H9 (cell line): Measurements from ENCODE around the gene ABCA6. TPM values are rescaled to one million over a fixed set of nuclear protein-coding genes. Genes with fewer than 3 reads are reported as not detected.

Source experiments
- DNase-seq: peaks from one replicate; pipeline ENCODE4 v3.0.0-alpha.2; 2017
- H2AFZ ChIP-seq: one replicate; pipeline ENCODE4 v1.6.1; 2013; ENCODE audit warnings: mild to moderate bottlenecking, low read length, control low read depth, moderate library complexity
- H2AK5ac ChIP-seq: 2 replicates; pipeline ENCODE4 v1.6.1; 2013; ENCODE audit warnings: low read length, control low read depth, mixed read lengths; ENCODE audit not compliant: insufficient read length
- H2BK120ac ChIP-seq: one replicate; pipeline ENCODE4 v1.6.1; 2013; ENCODE audit warnings: low read depth, mild to moderate bottlenecking, low read length, control low read depth, inconsistent platforms; ENCODE audit not compliant: poor library complexity, severe bottlenecking
- H2BK12ac ChIP-seq: 2 replicates; pipeline ENCODE4 v1.6.1; 2013; ENCODE audit warnings: low read length, control low read depth, mixed read lengths, low read depth; ENCODE audit not compliant: insufficient read length
- H2BK15ac ChIP-seq: 2 replicates; pipeline ENCODE4 v1.6.1; 2013; ENCODE audit warnings: low read depth, low read length, control low read depth
- H2BK20ac ChIP-seq: one replicate; pipeline ENCODE4 v1.6.1; 2013; ENCODE audit warnings: low read depth, mild to moderate bottlenecking, low read length, control low read depth, inconsistent platforms; ENCODE audit not compliant: poor library complexity, severe bottlenecking
- H2BK5ac ChIP-seq: 2 replicates; pipeline ENCODE4 v1.6.1; 2013; ENCODE audit warnings: low read length, control low read depth, mixed read lengths; ENCODE audit not compliant: insufficient read length
- H3K14ac ChIP-seq: 2 replicates; pipeline ENCODE4 v1.6.1; 2013; ENCODE audit warnings: low read length, control low read depth; ENCODE audit not compliant: insufficient read depth
- H3K18ac ChIP-seq: 2 replicates; pipeline ENCODE4 v1.6.1; 2013; ENCODE audit warnings: low read depth, mild to moderate bottlenecking, mixed read lengths, low read length, control low read depth; ENCODE audit not compliant: insufficient read length
- H3K23ac ChIP-seq: 2 replicates; pipeline ENCODE4 v1.6.1; 2013; ENCODE audit warnings: low read length, control low read depth, mixed read lengths, low read depth; ENCODE audit not compliant: insufficient read length
- H3K23me2 ChIP-seq: 2 replicates; pipeline ENCODE4 v1.6.1; 2013; ENCODE audit warnings: low read depth, mild to moderate bottlenecking, mixed read lengths, low read length, control low read depth; ENCODE audit not compliant: insufficient read length, poor library complexity, severe bottlenecking
- H3K27ac ChIP-seq: 2 replicates; pipeline ENCODE4 v1.5.1; 2013; ENCODE audit warnings: low read length, control low read depth, mixed read lengths, low read depth; ENCODE audit not compliant: insufficient read length
- H3K27me3 ChIP-seq: 2 replicates; pipeline ENCODE4 v1.6.1; 2013; ENCODE audit warnings: low read length, control low read depth, inconsistent platforms; ENCODE audit not compliant: insufficient read depth
- H3K4ac ChIP-seq: 2 replicates; pipeline ENCODE4 v1.6.1; 2013; ENCODE audit warnings: low read depth, mild to moderate bottlenecking, control low read depth, inconsistent platforms, low read length, moderate library complexity
- H3K4me1 ChIP-seq: 2 replicates; pipeline ENCODE4 v1.6.1; 2013; ENCODE audit warnings: low read length, control low read depth, inconsistent platforms; ENCODE audit not compliant: insufficient read depth
- H3K4me2 ChIP-seq: 2 replicates; pipeline ENCODE4 v1.6.1; 2013; ENCODE audit warnings: low read length, control low read depth, mixed read lengths; ENCODE audit not compliant: insufficient read length, insufficient read depth
- H3K56ac ChIP-seq: 2 replicates; pipeline ENCODE4 v1.6.1; 2013; ENCODE audit warnings: low read depth, mild to moderate bottlenecking, mixed read lengths, low read length, control low read depth; ENCODE audit not compliant: insufficient read length
- H3K79me1 ChIP-seq: 2 replicates; pipeline ENCODE4 v1.6.1; 2013; ENCODE audit warnings: low read depth, mild to moderate bottlenecking, moderate library complexity, low read length, control low read depth, inconsistent platforms; ENCODE audit not compliant: insufficient read depth, poor library complexity, severe bottlenecking
- H3K79me2 ChIP-seq: 2 replicates; pipeline ENCODE4 v1.6.1; 2013; ENCODE audit warnings: low read length, control low read depth, inconsistent platforms; ENCODE audit not compliant: insufficient read depth
- H3K9ac ChIP-seq: 2 replicates; pipeline ENCODE4 v1.6.1; 2013; ENCODE audit warnings: low read length, control low read depth, mixed read lengths; ENCODE audit not compliant: insufficient read length; ENCODE audit errors: extremely low read depth
- H3K9me3 ChIP-seq: one replicate; pipeline ENCODE4 v1.6.1; 2013; ENCODE audit warnings: low read depth, low read length, inconsistent platforms; ENCODE audit not compliant: control insufficient read depth
- H3T11ph ChIP-seq: one replicate; pipeline ENCODE4 v1.6.1; 2013; ENCODE audit warnings: mild to moderate bottlenecking, low read length, control low read depth, inconsistent platforms
- H4K20me1 ChIP-seq: one replicate; pipeline ENCODE4 v1.6.1; 2013; ENCODE audit not compliant: control insufficient read depth, insufficient read length, insufficient read depth
- H4K5ac ChIP-seq: 2 replicates; pipeline ENCODE4 v1.6.1; 2013; ENCODE audit warnings: low read depth, mild to moderate bottlenecking, mixed read lengths, low read length, control low read depth; ENCODE audit not compliant: insufficient read length
- H4K8ac ChIP-seq: replicated peaks from 2 replicates; pipeline ENCODE4 v1.6.1; 2013; ENCODE audit warnings: low read length, control low read depth, mixed read lengths, low read depth; ENCODE audit not compliant: insufficient read length
- H4K91ac ChIP-seq: 2 replicates; pipeline ENCODE4 v1.6.1; 2013; ENCODE audit warnings: low read depth, mild to moderate bottlenecking, moderate library complexity, mixed read lengths, low read length, control low read depth; ENCODE audit not compliant: insufficient read length
- H3K27ac Mint-ChIP-seq, 3 experiments: 2 replicates in 2 of 3; 3 replicates in 1 of 3; pipeline ENCODE4 v1.8.0; 2020 to 2021; ENCODE audit warnings: mixed read lengths in 3 of 3, mild to moderate bottlenecking in 1 of 3, moderate library complexity in 1 of 3
- H3K27me3 Mint-ChIP-seq: 2 replicates; pipeline ENCODE4 v1.8.0; 2021; ENCODE audit warnings: low read depth, mild to moderate bottlenecking, moderate library complexity, mixed read lengths
- H3K36me3 Mint-ChIP-seq, 3 experiments: 2 replicates in 2 of 3; 3 replicates in 1 of 3; pipeline ENCODE4 v1.8.0; 2020 to 2021; ENCODE audit warnings: low read depth in 3 of 3, mixed read lengths in 3 of 3; ENCODE audit not compliant: insufficient read depth in 1 of 3
- H3K4me1 Mint-ChIP-seq, 2 experiments: 2 replicates each; pipeline ENCODE4 v1.8.0; 2020; ENCODE audit warnings: mixed read lengths in 2 of 2
- H3K4me3 Mint-ChIP-seq, 2 experiments: 2 replicates in 1 of 2; 3 replicates in 1 of 2; pipeline ENCODE4 v1.8.0; 2020 to 2021; ENCODE audit warnings: mild to moderate bottlenecking in 2 of 2, mixed read lengths in 2 of 2, moderate library complexity in 1 of 2
- H3K9me3 Mint-ChIP-seq, 2 experiments: 2 replicates in 1 of 2; 3 replicates in 1 of 2; pipeline ENCODE4 v1.8.0; 2020; ENCODE audit warnings: mild to moderate bottlenecking in 2 of 2, mixed read lengths in 2 of 2, moderate library complexity in 1 of 2
- CTCF ChIP-seq: fragments of 200-600 bp; sonication (generic); conservative IDR thresholded peaks from 3 replicates; pipeline ENCODE4 v1.8.0; 2021; ENCODE audit warnings: antibody characterized with exemption, mild to moderate bottlenecking
- total RNA-seq: library from RNA; stranded (reverse); gene quantifications from 2 replicates; pipeline ENCODE4 v1.2.1, GENCODE V29; 2021

ABCA6 gene
- total RNA-seq, 1 experiment from 2014 or later = not detected

- Histone ChIP-seq H3K27me3 (no peaks in the 10 kb centered on the region), H3K23ac (no peak overlapping the region), H3K4me2 (no peak overlapping the region), H3K9me3 (no peaks in the 10 kb centered on the region), H4K20me1 (no peaks in the 10 kb centered on the region), H3T11ph (no peak overlapping the region), H3K23me2 (no peaks in the 10 kb centered on the region), H2BK20ac (no peak overlapping the region), H3K9ac (no peak overlapping the region), H2BK120ac (no peak overlapping the region), H3K56ac (no peak overlapping the region), H2AFZ (no peak overlapping the region), H2AK5ac (no peak overlapping the region), H4K5ac (no peak overlapping the region), H3K79me2 (no peaks in the 10 kb centered on the region), H3K27ac (no peak overlapping the region), H3K4ac (no peak overlapping the region), H2BK5ac (no peak overlapping the region), H3K79me1 (no peaks in the 10 kb centered on the region), H3K4me1 (no peaks in the 10 kb centered on the region), H4K8ac (no peak overlapping the region), H3K14ac (no peak overlapping the region), H4K91ac (no peak overlapping the region), H2BK12ac (no peak overlapping the region), H3K18ac (no peak overlapping the region), H2BK15ac (no peak overlapping the region)
- H3K9me3 Mint-ChIP-seq = peaks cover 0 to 10% of the 10 kb centered on the region in 2 experiments; a peak in 4 of 5 replicates
- no peak for TF ChIP-seq CTCF
- peaks cover 4% of the 10 kb centered on the region; the same call in 1 of the 2 replicates for H3K27me3 Mint-ChIP-seq
- no peak for DNase-seq
- peaks cover 0 to 10% (median 2%) of the 10 kb centered on the region in 3 experiments; a peak in 2 of 7 replicates for H3K36me3 Mint-ChIP-seq
- H3K4me1 Mint-ChIP-seq = no peaks in the 10 kb centered on the region
- no peak overlapping the region for H3K4me3 Mint-ChIP-seq
- no peak overlapping the region for H3K27ac Mint-ChIP-seq
These were observed 62.8 kb downstream of the ABCA6 start for GRCh38 chr17:69078864-69079263.
